WTC11 (cell line): ENCODE measurements around the gene GDF7. TPM values are rescaled to one million over a fixed set of nuclear protein-coding genes. Genes with fewer than 3 reads are reported as not detected.

Source experiments
- ATAC-seq: fragments of 200-7000 bp; cut with Tn5 transposase; 2 replicates; pipeline ENCODE4 v1.10.0; 2021; ENCODE audit warnings: mild to moderate bottlenecking, moderate library complexity
- CTCF ChIA-PET: fragments of 300-600 bp; sonication (Branson Sonifier 250); formaldehyde crosslinking; loops from one replicate; lab custom pipeline; 2021; ENCODE audit warnings: antibody characterized with exemption; lab: Charles Lee
- POLR2A ChIA-PET: fragments of 350-600 bp; sonication (Branson Sonifier 250); formaldehyde crosslinking; loops from one replicate; lab custom pipeline; 2021; ENCODE audit warnings: antibody characterized with exemption; lab: Charles Lee
- DNase-seq: peaks from one replicate; pipeline ENCODE4 v3.0.0; 2021; ENCODE audit warnings: low spot score
- H3K27ac Mint-ChIP-seq: 2 replicates; pipeline ENCODE4 v1.8.0; 2021; ENCODE audit warnings: mixed read lengths
- H3K27me3 Mint-ChIP-seq: 2 replicates; pipeline ENCODE4 v1.8.0; 2021; ENCODE audit warnings: low read depth, mild to moderate bottlenecking, moderate library complexity, mixed read lengths
- H3K36me3 Mint-ChIP-seq: 2 replicates; pipeline ENCODE4 v1.8.0; 2021; ENCODE audit warnings: mixed read lengths
- H3K4me1 Mint-ChIP-seq: 2 replicates; pipeline ENCODE4 v1.8.0; 2022; ENCODE audit warnings: mixed read lengths
- H3K4me3 Mint-ChIP-seq: 2 replicates; pipeline ENCODE4 v1.8.0; 2021; ENCODE audit warnings: mild to moderate bottlenecking, moderate library complexity, mixed read lengths
- H3K9me3 Mint-ChIP-seq: 2 replicates; pipeline ENCODE4 v1.8.0; 2021; ENCODE audit warnings: mixed read lengths
- GTF2I ChIP-seq: fragments of 250-450 bp; sonication (Bioruptor Pico); conservative IDR thresholded peaks from 2 replicates; pipeline ENCODE4 v1.4.0; 2021; ENCODE audit warnings: mild to moderate bottlenecking
- IRF2 ChIP-seq: sonication (generic); formaldehyde crosslinking; IDR thresholded peaks from 2 replicates; pipeline ENCODE4 v1.8.0; 2022; ENCODE audit warnings: low read depth, missing genetic modification reagents, borderline replicate concordance
- KAT7 ChIP-seq: sonication (generic); formaldehyde crosslinking; IDR thresholded peaks from 2 replicates; pipeline ENCODE4 v1.8.1; 2023; ENCODE audit warnings: missing genetic modification reagents, mild to moderate bottlenecking, borderline replicate concordance
- MYBL2 ChIP-seq: sonication (generic); formaldehyde crosslinking; IDR thresholded peaks from 2 replicates; pipeline ENCODE4 v1.8.1; 2023; ENCODE audit warnings: mild to moderate bottlenecking, moderate library complexity, missing genetic modification reagents
- NFATC4 ChIP-seq: fragments of 250-450 bp; sonication (Bioruptor Pico); IDR thresholded peaks from 2 replicates; pipeline ENCODE4 v1.9.0; 2021; ENCODE audit warnings: mild to moderate bottlenecking
- NFE2L1 ChIP-seq: sonication (generic); formaldehyde crosslinking; IDR thresholded peaks from 2 replicates; pipeline ENCODE4 v1.8.1; 2023; ENCODE audit warnings: missing genetic modification reagents
- RELA ChIP-seq: sonication (generic); formaldehyde crosslinking; IDR thresholded peaks from 2 replicates; pipeline ENCODE4 v1.8.1; 2022; ENCODE audit warnings: missing genetic modification reagents, mild to moderate bottlenecking, borderline replicate concordance
- total RNA-seq: library from RNA; stranded (reverse); gene quantifications from 3 replicates; pipeline ENCODE4 v1.2.3, GENCODE V29; 2021
- TF ChIP-seq, protein P1 (sequence below): sonication (generic); formaldehyde crosslinking; IDR thresholded peaks from 2 replicates; pipeline ENCODE4 v1.8.1; 2022; ENCODE audit warnings: low read depth, missing genetic modification reagents, borderline replicate concordance
- TF ChIP-seq, protein P2 (sequence below): sonication (generic); formaldehyde crosslinking; IDR thresholded peaks from 2 replicates; pipeline ENCODE4 v1.8.0; 2022; ENCODE audit warnings: mild to moderate bottlenecking, missing genetic modification reagents
- TF ChIP-seq, protein P3 (sequence below): sonication (generic); formaldehyde crosslinking; IDR thresholded peaks from 2 replicates; pipeline ENCODE4 v1.8.0; 2022; ENCODE audit warnings: mild to moderate bottlenecking, missing genetic modification reagents
- TF ChIP-seq, protein P4 (sequence below): sonication (generic); formaldehyde crosslinking; IDR thresholded peaks from 2 replicates; pipeline ENCODE4 v1.8.1; 2023; ENCODE audit warnings: mild to moderate bottlenecking, missing genetic modification reagents
- TF ChIP-seq, protein P5 (sequence below): fragments of 250-450 bp; sonication (Bioruptor Pico); conservative IDR thresholded peaks from 2 replicates; pipeline ENCODE4 v1.9.0; 2021; ENCODE audit warnings: mild to moderate bottlenecking
- TF ChIP-seq, protein P6 (sequence below): sonication (generic); formaldehyde crosslinking; IDR thresholded peaks from 2 replicates; pipeline ENCODE4 v1.8.1; 2023; ENCODE audit warnings: mild to moderate bottlenecking, moderate library complexity, missing genetic modification reagents
- TF ChIP-seq, protein P7 (sequence below): fragments of 200-600 bp; IDR thresholded peaks from 2 replicates; pipeline ENCODE4 v1.8.0; 2022; ENCODE audit warnings: antibody characterized with exemption
- TF ChIP-seq, protein P8 (sequence below): sonication (generic); formaldehyde crosslinking; IDR thresholded peaks from 2 replicates; pipeline ENCODE4 v1.8.1; 2022; ENCODE audit warnings: low read depth, mild to moderate bottlenecking, moderate library complexity, missing genetic modification reagents, borderline replicate concordance

The GDF7 gene
- total RNA-seq, 1 experiment from 2014 or later = 0.55 TPM

DNA sequence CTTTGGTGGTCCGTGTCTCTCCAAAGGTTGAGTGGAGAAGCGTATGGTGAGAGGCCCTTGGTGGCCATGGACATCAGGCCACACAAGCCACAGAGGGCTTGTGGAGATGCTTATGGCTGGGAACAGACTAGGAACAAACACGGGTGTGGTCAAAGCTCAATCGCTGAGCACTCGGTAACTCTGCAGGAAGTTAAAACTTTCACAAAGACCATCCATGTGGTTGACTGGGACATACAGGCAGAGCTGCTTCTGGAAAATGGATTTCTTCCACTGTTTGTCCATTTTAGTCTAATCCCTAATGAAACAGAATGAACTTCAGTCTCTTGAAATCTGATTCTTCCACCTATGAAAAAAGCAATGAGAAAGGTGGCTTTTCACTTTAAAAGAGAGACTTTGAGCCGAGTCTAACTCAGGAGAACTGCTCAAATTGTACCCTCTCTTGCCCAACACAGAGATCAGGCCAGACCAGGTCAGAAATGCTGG lies 17.7 kb downstream of the GDF7 start (continued):
- TF ChIP-seq, protein P1, sequence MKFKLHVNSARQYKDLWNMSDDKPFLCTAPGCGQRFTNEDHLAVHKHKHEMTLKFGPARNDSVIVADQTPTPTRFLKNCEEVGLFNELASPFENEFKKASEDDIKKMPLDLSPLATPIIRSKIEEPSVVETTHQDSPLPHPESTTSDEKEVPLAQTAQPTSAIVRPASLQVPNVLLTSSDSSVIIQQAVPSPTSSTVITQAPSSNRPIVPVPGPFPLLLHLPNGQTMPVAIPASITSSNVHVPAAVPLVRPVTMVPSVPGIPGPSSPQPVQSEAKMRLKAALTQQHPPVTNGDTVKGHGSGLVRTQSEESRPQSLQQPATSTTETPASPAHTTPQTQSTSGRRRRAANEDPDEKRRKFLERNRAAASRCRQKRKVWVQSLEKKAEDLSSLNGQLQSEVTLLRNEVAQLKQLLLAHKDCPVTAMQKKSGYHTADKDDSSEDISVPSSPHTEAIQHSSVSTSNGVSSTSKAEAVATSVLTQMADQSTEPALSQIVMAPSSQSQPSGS (CRISPR knock-in tag) = no peak
- no peak for TF ChIP-seq KAT7 (CRISPR knock-in tag)
- TF ChIP-seq, protein P2, sequence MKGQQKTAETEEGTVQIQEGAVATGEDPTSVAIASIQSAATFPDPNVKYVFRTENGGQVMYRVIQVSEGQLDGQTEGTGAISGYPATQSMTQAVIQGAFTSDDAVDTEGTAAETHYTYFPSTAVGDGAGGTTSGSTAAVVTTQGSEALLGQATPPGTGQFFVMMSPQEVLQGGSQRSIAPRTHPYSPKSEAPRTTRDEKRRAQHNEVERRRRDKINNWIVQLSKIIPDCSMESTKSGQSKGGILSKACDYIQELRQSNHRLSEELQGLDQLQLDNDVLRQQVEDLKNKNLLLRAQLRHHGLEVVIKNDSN (CRISPR knock-in tag) = no peak

DNA sequence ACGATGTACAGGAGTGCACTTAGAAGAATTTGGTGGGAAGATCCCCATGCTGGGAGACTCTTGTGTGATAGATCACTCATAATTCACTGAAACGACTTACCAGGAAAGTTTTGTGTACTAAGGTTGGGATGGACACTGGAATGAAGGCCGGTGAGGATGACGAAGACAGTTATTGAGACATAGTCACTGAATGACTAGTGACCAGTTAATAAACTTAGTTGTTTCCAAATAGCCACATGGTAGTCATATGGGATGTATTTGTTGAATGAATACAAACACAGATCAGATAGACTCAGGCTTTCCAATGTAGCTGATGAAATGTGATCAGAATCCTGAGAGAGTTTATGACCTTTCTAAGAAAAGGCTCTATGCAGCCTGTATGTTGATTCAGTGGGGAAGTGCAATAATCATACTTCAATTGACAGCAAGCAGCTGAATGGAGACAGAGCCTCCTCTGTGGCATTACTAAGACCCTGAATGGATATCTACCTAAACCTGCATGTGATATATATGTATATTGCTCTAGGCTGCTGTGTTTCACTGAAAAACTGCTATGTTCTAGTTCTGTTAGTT lies 20.4 kb downstream of the GDF7 start:
- Mint-ChIP-seq H3K27ac (no peak overlapping the region), H3K27me3 (no peaks in the 10 kb centered on the region), H3K4me1 (no peaks in the 10 kb centered on the region), H3K9me3 (peaks cover 6% of the 10 kb centered on the region), H3K4me3 (no peak overlapping the region), H3K36me3 (peaks cover 19% of the 10 kb centered on the region)
- ChIA-PET POLR2A (no interaction called here), CTCF (interaction anchor here (0.6 to 1.1 kb wide), 2 partner anchors 10 to 276 kb away, joined by 4 to 6 read pairs; no protein-coding TSS in a partner anchor)
- ATAC-seq (no peak), DNase-seq (no peak)
- TF ChIP-seq, protein P3, sequence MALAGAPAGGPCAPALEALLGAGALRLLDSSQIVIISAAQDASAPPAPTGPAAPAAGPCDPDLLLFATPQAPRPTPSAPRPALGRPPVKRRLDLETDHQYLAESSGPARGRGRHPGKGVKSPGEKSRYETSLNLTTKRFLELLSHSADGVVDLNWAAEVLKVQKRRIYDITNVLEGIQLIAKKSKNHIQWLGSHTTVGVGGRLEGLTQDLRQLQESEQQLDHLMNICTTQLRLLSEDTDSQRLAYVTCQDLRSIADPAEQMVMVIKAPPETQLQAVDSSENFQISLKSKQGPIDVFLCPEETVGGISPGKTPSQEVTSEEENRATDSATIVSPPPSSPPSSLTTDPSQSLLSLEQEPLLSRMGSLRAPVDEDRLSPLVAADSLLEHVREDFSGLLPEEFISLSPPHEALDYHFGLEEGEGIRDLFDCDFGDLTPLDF (CRISPR knock-in tag) = no peak
- no peak for TF ChIP-seq NFE2L1 (CRISPR knock-in tag)
- TF ChIP-seq, protein P4, sequence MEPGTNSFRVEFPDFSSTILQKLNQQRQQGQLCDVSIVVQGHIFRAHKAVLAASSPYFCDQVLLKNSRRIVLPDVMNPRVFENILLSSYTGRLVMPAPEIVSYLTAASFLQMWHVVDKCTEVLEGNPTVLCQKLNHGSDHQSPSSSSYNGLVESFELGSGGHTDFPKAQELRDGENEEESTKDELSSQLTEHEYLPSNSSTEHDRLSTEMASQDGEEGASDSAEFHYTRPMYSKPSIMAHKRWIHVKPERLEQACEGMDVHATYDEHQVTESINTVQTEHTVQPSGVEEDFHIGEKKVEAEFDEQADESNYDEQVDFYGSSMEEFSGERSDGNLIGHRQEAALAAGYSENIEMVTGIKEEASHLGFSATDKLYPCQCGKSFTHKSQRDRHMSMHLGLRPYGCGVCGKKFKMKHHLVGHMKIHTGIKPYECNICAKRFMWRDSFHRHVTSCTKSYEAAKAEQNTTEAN (CRISPR knock-in tag) = no peak

DNA sequence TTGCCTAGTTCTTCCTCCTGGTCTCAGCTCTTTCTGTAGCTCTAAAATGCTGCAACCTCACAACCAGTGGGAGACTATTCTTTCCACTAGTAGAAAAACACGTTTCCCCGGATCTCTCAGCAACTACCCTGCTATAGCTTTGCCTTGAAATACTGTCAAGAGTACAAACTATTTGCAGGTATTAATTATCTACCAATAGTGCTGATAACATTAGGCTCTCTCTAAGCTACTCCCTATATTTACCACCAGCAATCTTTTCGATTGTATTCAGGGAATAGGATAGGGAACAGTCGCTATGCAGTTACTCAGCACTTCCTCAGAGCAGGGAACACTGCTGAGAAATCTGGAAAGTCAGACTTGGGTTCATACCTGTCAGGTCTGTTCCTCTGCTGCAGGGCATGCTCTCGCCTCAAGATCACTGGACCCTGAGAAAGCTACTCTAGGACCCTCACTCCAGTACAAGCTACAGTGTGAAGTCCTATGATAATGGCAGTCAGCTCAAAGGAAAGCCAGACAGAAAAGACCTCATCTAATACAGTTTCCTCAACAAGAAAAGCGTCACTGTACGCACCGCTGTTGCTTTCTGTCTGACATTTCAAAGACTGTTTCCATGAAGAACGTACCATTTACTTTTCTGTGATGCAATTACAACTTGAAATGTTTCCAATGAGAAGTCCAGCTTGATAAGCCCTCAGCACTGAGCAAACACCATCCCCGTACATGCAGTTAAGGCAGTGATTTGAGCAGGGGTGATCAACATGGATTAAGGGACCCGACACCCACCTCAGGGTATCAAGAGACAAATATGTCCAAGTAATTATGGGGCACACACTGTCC lies 22.7 kb downstream of the GDF7 start:
- CTCF ChIA-PET = interaction anchor here (1.3 kb wide), 1 partner anchor 12 kb away, joined by 3 read pairs; no protein-coding TSS in a partner anchor
- Mint-ChIP-seq H3K27ac (no peak overlapping the region), H3K9me3 (peaks cover 6% of the 10 kb centered on the region), H3K27me3 (no peaks in the 10 kb centered on the region), H3K4me1 (no peaks in the 10 kb centered on the region), H3K36me3 (peaks cover 19% of the 10 kb centered on the region), H3K4me3 (no peak overlapping the region)
- ATAC-seq = no peak
- DNase-seq = no peak
- POLR2A ChIA-PET = no interaction called here
- TF ChIP-seq, protein P5, sequence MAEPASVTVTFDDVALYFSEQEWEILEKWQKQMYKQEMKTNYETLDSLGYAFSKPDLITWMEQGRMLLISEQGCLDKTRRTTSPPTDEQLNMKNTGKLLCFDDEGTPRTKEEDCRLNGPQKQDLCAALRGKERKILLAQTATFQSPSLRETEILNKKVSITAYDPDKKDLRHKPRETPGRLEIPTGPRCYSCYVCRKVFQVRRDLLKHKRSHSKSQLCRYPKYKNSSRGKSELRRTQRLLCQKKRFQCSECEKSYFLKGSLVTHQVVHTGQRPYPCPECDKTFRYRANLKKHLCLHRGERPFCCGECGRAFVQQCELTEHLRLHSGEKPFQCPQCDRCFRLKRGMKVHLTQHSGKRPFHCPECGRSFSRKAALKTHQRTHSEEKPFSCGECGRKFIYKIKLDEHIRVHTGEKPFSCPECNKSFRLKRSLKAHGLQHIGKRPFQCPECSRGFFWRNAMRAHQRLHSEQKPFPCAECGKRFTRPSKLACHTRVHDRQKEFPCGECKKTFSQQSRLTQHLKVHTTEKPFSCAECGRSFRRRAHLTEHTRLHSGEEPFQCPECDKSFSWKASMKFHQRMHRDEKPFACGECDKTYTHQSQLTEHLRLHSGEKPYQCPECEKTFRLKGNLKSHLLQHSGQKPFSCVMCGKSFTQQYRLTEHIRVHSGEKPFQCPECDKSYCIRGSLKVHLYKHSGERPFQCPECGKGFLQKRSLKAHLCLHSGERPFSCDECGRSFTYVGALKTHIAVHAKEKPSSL (CRISPR knock-in tag) = no peak
- TF ChIP-seq NFATC4 (CRISPR knock-in tag) (no peak), IRF2 (CRISPR knock-in tag) (no peak), GTF2I (CRISPR knock-in tag) (no peak), MYBL2 (no peak), RELA (CRISPR knock-in tag) (no peak)
- TF ChIP-seq, protein P6, sequence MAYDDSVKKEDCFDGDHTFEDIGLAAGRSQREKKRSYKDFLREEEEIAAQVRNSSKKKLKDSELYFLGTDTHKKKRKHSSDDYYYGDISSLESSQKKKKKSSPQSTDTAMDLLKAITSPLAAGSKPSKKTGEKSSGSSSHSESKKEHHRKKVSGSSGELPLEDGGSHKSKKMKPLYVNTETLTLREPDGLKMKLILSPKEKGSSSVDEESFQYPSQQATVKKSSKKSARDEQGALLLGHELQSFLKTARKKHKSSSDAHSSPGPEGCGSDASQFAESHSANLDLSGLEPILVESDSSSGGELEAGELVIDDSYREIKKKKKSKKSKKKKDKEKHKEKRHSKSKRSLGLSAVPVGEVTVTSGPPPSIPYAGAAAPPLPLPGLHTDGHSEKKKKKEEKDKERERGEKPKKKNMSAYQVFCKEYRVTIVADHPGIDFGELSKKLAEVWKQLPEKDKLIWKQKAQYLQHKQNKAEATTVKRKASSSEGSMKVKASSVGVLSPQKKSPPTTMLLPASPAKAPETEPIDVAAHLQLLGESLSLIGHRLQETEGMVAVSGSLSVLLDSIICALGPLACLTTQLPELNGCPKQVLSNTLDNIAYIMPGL = no peak
- TF ChIP-seq, protein P7, sequence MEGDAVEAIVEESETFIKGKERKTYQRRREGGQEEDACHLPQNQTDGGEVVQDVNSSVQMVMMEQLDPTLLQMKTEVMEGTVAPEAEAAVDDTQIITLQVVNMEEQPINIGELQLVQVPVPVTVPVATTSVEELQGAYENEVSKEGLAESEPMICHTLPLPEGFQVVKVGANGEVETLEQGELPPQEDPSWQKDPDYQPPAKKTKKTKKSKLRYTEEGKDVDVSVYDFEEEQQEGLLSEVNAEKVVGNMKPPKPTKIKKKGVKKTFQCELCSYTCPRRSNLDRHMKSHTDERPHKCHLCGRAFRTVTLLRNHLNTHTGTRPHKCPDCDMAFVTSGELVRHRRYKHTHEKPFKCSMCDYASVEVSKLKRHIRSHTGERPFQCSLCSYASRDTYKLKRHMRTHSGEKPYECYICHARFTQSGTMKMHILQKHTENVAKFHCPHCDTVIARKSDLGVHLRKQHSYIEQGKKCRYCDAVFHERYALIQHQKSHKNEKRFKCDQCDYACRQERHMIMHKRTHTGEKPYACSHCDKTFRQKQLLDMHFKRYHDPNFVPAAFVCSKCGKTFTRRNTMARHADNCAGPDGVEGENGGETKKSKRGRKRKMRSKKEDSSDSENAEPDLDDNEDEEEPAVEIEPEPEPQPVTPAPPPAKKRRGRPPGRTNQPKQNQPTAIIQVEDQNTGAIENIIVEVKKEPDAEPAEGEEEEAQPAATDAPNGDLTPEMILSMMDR = no peak
- TF ChIP-seq, protein P8, sequence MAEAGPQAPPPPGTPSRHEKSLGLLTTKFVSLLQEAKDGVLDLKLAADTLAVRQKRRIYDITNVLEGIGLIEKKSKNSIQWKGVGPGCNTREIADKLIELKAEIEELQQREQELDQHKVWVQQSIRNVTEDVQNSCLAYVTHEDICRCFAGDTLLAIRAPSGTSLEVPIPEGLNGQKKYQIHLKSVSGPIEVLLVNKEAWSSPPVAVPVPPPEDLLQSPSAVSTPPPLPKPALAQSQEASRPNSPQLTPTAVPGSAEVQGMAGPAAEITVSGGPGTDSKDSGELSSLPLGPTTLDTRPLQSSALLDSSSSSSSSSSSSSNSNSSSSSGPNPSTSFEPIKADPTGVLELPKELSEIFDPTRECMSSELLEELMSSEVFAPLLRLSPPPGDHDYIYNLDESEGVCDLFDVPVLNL (CRISPR knock-in tag) = no peak
- TF ChIP-seq, protein P4 (CRISPR knock-in tag) = no peak
